PFSK-1 (cell line): ENCODE measurements around the gene CDC45.

ENCODE experiments used
- POLR2AphosphoS5 ChIP-seq: IDR thresholded peaks from 2 replicates; pipeline ENCODE4 v1.6.1; 2012; ENCODE audit warnings: low read depth, mild to moderate bottlenecking, control low read depth, low read length, moderate library complexity
- REST ChIP-seq, 2 experiments: IDR thresholded peaks; 2 replicates each; pipeline versions ENCODE4 v1.6.1 to v1.8.0; 2011 to 2012; ENCODE audit warnings: low read depth in 2 of 2, low read length in 2 of 2, control low read depth in 1 of 2, inconsistent platforms in 1 of 2, mild to moderate bottlenecking in 1 of 2, moderate library complexity in 1 of 2; ENCODE audit not compliant: insufficient read depth in 1 of 2
- TAF1 ChIP-seq: IDR thresholded peaks from 2 replicates; pipeline ENCODE4 v1.6.1; 2012; ENCODE audit warnings: low read length, control low read depth, borderline replicate concordance; ENCODE audit not compliant: insufficient read depth

- TF ChIP-seq REST (IDR thresholded peaks at IDR 0.05; ENCODE audit: insufficient read depth in 1 of 2, low read depth in 2 of 2, low read length in 2 of 2), result no peak
- no peak for TF ChIP-seq POLR2AphosphoS5
- no peak for TF ChIP-seq TAF1
Measured at GRCh38 chr22:19537941-19538488, 58.3 kb downstream of the CDC45 start.
